ENCODE data around the gene BPI. TPM values are rescaled to one million over a fixed set of nuclear protein-coding genes. Genes with fewer than 3 reads are reported as not detected.
A peak's percentile ranks its signal among the peaks of the same experiment; 100 is the strongest.
"Not testable (repeated sequence)": the region's sequence is repeated elsewhere in the genome, so short reads cannot be mapped to it uniquely, and the experiment has no call there.

Gene BPI
- total RNA-seq (2022) (not detected in 2 replicates), Bru-seq, nascent RNA (percentile 4 among the genes with signal in this experiment), BruChase-seq, experiment 1, labeled RNA remaining after a 6-hour chase (not detected), BruChase-seq, experiment 2, labeled RNA remaining after a 2-hour chase (not detected)
- long read RNA-seq = 0 reads

DNA sequence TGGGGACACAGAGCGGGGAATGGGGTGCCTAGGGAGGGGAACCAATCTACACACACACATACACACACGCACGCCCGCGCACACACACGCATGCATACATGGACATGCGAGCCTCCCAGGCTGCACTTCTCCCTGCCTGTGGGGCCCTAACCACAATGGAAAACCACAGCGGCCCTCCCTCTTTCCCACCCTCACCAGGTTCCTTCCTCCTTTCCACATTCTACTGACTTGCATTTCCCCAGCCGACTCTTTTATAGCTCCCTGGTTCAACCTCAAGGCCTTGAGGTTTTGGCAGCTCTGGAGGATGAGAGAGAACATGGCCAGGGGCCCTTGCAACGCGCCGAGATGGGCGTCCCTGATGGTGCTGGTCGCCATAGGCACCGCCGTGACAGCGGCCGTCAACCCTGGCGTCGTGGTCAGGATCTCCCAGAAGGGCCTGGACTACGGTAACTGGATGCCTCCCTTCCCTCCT lies at the start of gene BPI:
Gene BPI (plus strand): TSS at position 249 of the 472 bp plus-strand sequence. CDS start 68 bp downstream, at position 317.
- ChIA-PET POLR2A (interaction anchor here (1.1 kb wide), 1 partner anchor 215 kb away, joined by 3 read pairs; no protein-coding TSS in a partner anchor), CTCF (interaction anchor here (1.0 to 1.1 kb wide), 2 partner anchors 18 to 523 kb away, joined by 3 read pairs; no protein-coding TSS in a partner anchor)
- no TSS peak for BruUV-seq (replicated peaks)
- intact Hi-C loops (cut with micrococcal nuclease) = loop anchor here (2.0 kb wide), 1 partner anchor 231 kb away; no protein-coding TSS in a partner anchor
- Mint-ChIP-seq H3K27ac (ENCODE audit: low read depth, unreplicated experiment) (no peak within 1 kb of the TSS), H3K9me3 (ENCODE audit: unreplicated experiment) (no peaks in the 10 kb centered on the region), H3K4me3 (ENCODE audit: unreplicated experiment) (no peak within 1 kb of the TSS), H3K36me3 (ENCODE audit: insufficient read depth, unreplicated experiment) (no peaks in the 10 kb centered on the region), H3K4me1 (ENCODE audit: insufficient read depth, unreplicated experiment) (no peaks in the 10 kb centered on the region), H3K27me3 (ENCODE audit: insufficient read depth, unreplicated experiment) (peaks cover 37% of the 10 kb centered on the region)
- TF ChIP-seq, protein P1, sequence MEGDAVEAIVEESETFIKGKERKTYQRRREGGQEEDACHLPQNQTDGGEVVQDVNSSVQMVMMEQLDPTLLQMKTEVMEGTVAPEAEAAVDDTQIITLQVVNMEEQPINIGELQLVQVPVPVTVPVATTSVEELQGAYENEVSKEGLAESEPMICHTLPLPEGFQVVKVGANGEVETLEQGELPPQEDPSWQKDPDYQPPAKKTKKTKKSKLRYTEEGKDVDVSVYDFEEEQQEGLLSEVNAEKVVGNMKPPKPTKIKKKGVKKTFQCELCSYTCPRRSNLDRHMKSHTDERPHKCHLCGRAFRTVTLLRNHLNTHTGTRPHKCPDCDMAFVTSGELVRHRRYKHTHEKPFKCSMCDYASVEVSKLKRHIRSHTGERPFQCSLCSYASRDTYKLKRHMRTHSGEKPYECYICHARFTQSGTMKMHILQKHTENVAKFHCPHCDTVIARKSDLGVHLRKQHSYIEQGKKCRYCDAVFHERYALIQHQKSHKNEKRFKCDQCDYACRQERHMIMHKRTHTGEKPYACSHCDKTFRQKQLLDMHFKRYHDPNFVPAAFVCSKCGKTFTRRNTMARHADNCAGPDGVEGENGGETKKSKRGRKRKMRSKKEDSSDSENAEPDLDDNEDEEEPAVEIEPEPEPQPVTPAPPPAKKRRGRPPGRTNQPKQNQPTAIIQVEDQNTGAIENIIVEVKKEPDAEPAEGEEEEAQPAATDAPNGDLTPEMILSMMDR (IDR thresholded peaks at IDR 0.05; ENCODE audit: unreplicated experiment) = no peak
- DNase-seq (ENCODE audit: unreplicated experiment) = no peak

DNA sequence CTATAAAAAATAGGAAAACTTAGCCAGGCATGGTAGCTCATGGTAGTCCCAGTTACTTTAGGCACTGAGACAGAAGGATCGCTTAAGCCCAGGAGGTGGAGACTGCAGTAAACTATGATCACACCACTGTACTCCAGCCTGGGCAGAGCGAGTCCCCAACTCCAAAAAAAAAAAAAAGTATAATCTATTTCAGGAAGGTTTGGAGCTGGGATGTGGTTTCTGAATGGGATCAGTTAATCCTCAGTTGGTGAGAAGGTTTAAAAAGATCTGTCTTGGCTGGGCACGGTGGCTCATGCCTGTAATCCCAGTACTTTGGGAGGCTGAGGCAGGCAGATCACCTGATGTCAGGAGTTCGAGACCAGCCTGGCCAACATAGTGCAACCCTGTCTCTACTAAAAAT lies 49.3 kb upstream of the BPI start:
- H3K27me3 Mint-ChIP-seq (ENCODE audit: insufficient read depth, unreplicated experiment) = peaks cover 10% of the 10 kb centered on the region
- H3K4me3 Mint-ChIP-seq (ENCODE audit: unreplicated experiment); H3K9me3 Mint-ChIP-seq (ENCODE audit: unreplicated experiment); POLR2A ChIA-PET; H3K4me1 Mint-ChIP-seq (ENCODE audit: insufficient read depth, unreplicated experiment); DNase-seq (ENCODE audit: unreplicated experiment); BruUV-seq (replicated peaks); H3K27ac Mint-ChIP-seq (ENCODE audit: low read depth, unreplicated experiment); H3K36me3 Mint-ChIP-seq (ENCODE audit: insufficient read depth, unreplicated experiment); intact Hi-C loops (cut with micrococcal nuclease): not testable (repeated sequence)
- CTCF ChIA-PET = interaction anchor here (0.7 to 1.7 kb wide), 3 partner anchors 11 to 54 kb away, joined by 3 to 5 read pairs (median 3); no protein-coding TSS in a partner anchor

DNA sequence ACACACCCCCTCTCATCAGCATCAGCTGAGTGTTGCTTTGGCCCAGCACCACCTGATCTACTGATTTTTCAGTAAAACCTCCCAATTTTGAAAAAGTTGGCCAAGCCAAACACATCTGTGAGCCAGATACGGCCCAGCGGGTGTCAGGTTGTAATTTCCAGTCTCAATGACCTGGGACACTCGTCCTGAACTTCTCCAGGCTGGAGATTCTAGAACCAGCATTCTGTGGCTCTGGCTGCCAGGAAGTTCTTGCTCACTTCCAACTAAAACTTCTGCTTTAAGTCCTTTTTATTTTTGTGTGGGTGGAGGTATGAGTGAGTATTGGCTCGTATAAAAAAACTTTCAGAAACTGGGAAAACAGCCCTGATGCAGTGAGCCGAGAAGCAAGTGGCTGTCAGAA lies 48.6 kb upstream of the BPI start:
- CTCF ChIA-PET = no interaction called here
- POLR2A ChIA-PET = no interaction called here
- BruUV-seq (replicated peaks) = no TSS peak
- no peak for DNase-seq (ENCODE audit: unreplicated experiment)
- no peak overlapping the region for H3K4me3 Mint-ChIP-seq (ENCODE audit: unreplicated experiment)
- H3K9me3 Mint-ChIP-seq (ENCODE audit: unreplicated experiment) = no peaks in the 10 kb centered on the region
- H3K4me1 Mint-ChIP-seq (ENCODE audit: insufficient read depth, unreplicated experiment) = peaks cover 15% of the 10 kb centered on the region
- TF ChIP-seq, protein P1 (IDR thresholded peaks at IDR 0.05; ENCODE audit: unreplicated experiment) = no peak
- no peak overlapping the region for H3K27ac Mint-ChIP-seq (ENCODE audit: low read depth, unreplicated experiment)
- intact Hi-C loops (cut with micrococcal nuclease) = no loop called here
- no peaks in the 10 kb centered on the region for H3K36me3 Mint-ChIP-seq (ENCODE audit: insufficient read depth, unreplicated experiment)
- peaks cover 18% of the 10 kb centered on the region for H3K27me3 Mint-ChIP-seq (ENCODE audit: insufficient read depth, unreplicated experiment)

DNA sequence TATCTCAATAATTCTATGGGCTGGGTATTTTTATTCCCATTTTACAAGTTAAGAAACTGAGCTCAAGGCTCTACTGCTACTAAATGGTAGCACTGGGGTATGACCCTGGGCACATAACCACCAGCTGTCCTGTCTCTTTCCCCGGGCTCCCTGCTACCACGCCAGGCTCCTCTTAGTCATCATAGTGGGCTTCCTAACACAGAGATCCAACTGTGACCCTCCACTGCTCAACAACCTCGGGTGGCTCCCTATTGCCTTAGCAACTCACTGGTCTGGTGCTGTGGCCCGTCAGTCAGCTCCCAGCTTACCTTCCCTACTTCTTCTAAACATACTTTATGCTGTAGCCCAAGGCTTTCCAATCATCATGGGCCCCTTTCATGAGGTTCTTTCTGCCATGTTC lies 47.9 kb upstream of the BPI start:
- peaks cover 15% of the 10 kb centered on the region for H3K4me1 Mint-ChIP-seq (ENCODE audit: insufficient read depth, unreplicated experiment)
- H3K36me3 Mint-ChIP-seq (ENCODE audit: insufficient read depth, unreplicated experiment) = no peaks in the 10 kb centered on the region
- TF ChIP-seq, protein P1 (IDR thresholded peaks at IDR 0.05; ENCODE audit: unreplicated experiment) = no peak
- CTCF ChIA-PET = interaction anchor here (0.6 kb wide), 2 partner anchors 35 to 670 kb away, joined by 3 to 5 read pairs; partner anchors contain the start of gene FAM83D
- BruUV-seq (replicated peaks) = no TSS peak
- intact Hi-C loops (cut with micrococcal nuclease) = no loop called here
- peaks cover 18% of the 10 kb centered on the region for H3K27me3 Mint-ChIP-seq (ENCODE audit: insufficient read depth, unreplicated experiment)
- no peak for DNase-seq (ENCODE audit: unreplicated experiment)
- no peaks in the 10 kb centered on the region for H3K9me3 Mint-ChIP-seq (ENCODE audit: unreplicated experiment)
- POLR2A ChIA-PET = interaction anchor here (0.6 kb wide), 1 partner anchor 70 kb away, joined by 3 read pairs; no protein-coding TSS in a partner anchor
- H3K4me3 Mint-ChIP-seq (ENCODE audit: unreplicated experiment) = no peak overlapping the region
- H3K27ac Mint-ChIP-seq (ENCODE audit: low read depth, unreplicated experiment) = no peak overlapping the region
